Lower leg skin (tissue), 3 donors: ENCODE results near the gene TSPO2.

Experiments
- POLR2A ChIP-seq, 2 donors: fragments of 450-650 bp; IDR thresholded peaks; one replicate each; pipeline ENCODE4 v1.6.1; 2016 to 2017; ENCODE audit warnings: antibody characterized with exemption in 2 of 2, mild to moderate bottlenecking in 1 of 2, moderate library complexity in 1 of 2
- TF ChIP-seq, protein P1 (sequence below), 3 donors: fragments of 450-650 bp; IDR thresholded peaks; one replicate each; pipeline ENCODE4 v1.5.1; 2016; ENCODE audit warnings: antibody characterized with exemption in 3 of 3, mild to moderate bottlenecking in 3 of 3, moderate library complexity in 2 of 3

- TF ChIP-seq, protein P1, sequence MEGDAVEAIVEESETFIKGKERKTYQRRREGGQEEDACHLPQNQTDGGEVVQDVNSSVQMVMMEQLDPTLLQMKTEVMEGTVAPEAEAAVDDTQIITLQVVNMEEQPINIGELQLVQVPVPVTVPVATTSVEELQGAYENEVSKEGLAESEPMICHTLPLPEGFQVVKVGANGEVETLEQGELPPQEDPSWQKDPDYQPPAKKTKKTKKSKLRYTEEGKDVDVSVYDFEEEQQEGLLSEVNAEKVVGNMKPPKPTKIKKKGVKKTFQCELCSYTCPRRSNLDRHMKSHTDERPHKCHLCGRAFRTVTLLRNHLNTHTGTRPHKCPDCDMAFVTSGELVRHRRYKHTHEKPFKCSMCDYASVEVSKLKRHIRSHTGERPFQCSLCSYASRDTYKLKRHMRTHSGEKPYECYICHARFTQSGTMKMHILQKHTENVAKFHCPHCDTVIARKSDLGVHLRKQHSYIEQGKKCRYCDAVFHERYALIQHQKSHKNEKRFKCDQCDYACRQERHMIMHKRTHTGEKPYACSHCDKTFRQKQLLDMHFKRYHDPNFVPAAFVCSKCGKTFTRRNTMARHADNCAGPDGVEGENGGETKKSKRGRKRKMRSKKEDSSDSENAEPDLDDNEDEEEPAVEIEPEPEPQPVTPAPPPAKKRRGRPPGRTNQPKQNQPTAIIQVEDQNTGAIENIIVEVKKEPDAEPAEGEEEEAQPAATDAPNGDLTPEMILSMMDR (IDR thresholded peaks at IDR 0.05) = no peak
- no peak for TF ChIP-seq POLR2A (IDR thresholded peaks at IDR 0.05)
Measured at GRCh38 chr6:41085182-41085581, 42.9 kb downstream of the TSPO2 start.
